HEK293 (cell line): ENCODE data around the gene AHCYL2.

Source experiments
- CTCF ChIA-PET: fragments of 350-600 bp; formaldehyde crosslinking; extraction: SDS; loops from one replicate; lab custom pipeline; 2021; ENCODE audit warnings: antibody characterized with exemption; lab: Yijun Ruan, JAX
- POLR2A ChIA-PET: fragments of 300-600 bp; formaldehyde crosslinking; extraction: SDS; loops from one replicate; lab custom pipeline; 2020; ENCODE audit warnings: antibody characterized with exemption, inconsistent platforms; lab: Yijun Ruan, JAX
- H3K27ac ChIP-seq: fragments of 200-500 bp; sonication (Bioruptor generic); 2 replicates; pipeline ENCODE4 v1.5.1; 2014; ENCODE audit warnings: low read depth, low read length, control low read depth, inconsistent platforms; ENCODE audit errors: extremely low read depth
- H3K36me3 ChIP-seq, 2 experiments: fragments of 200-500 bp in 1 of 2; sonication (Bioruptor generic) in 1 of 2; 1 replicate in 1 of 2; 2 replicates in 1 of 2; pipeline ENCODE4 v1.5.1; 2014 to 2017; ENCODE audit warnings: inconsistent platforms in 2 of 2, low read length in 2 of 2; ENCODE audit not compliant: control insufficient read depth in 2 of 2, insufficient read depth in 1 of 2
- H3K4me1 ChIP-seq: fragments of 200-500 bp; sonication (Bioruptor generic); 2 replicates; pipeline ENCODE4 v1.5.1; 2014; ENCODE audit warnings: mild to moderate bottlenecking, low read length, inconsistent platforms; ENCODE audit not compliant: control insufficient read depth, insufficient read depth
- H3K4me3 ChIP-seq: 2 replicates; pipeline ENCODE4 v1.5.1; 2011; ENCODE audit warnings: low read depth, mild to moderate bottlenecking, control low read depth, low read length, moderate library complexity
- H3K9me3 ChIP-seq: fragments of 200-500 bp; sonication (Bioruptor generic); 2 replicates; pipeline ENCODE4 v1.5.1; 2014; ENCODE audit warnings: low read depth, low read length, inconsistent platforms; ENCODE audit not compliant: control insufficient read depth, insufficient read depth
- KLF8 ChIP-seq: fragments of 450-650 bp; formaldehyde crosslinking; IDR thresholded peaks from 2 replicates; pipeline ENCODE4 v1.5.1; 2016; ENCODE audit warnings: missing biosample characterization, missing genetic modification characterization
- PRDM1 ChIP-seq: fragments of 450-650 bp; formaldehyde crosslinking; IDR thresholded peaks from 2 replicates; pipeline ENCODE4; 2016; ENCODE audit warnings: missing biosample characterization, missing genetic modification characterization
- RBAK ChIP-seq: fragments of 450-650 bp; formaldehyde crosslinking; IDR thresholded peaks from 2 replicates; pipeline ENCODE4 v1.5.1; 2016; ENCODE audit warnings: missing biosample characterization, missing genetic modification characterization
- ZBTB26 ChIP-seq: fragments of 450-650 bp; formaldehyde crosslinking; optimal IDR thresholded peaks from 2 replicates; pipeline ENCODE3; 2016; ENCODE audit warnings: missing biosample characterization, mild to moderate bottlenecking, missing genetic modification characterization
- ZBTB48 ChIP-seq: fragments of 450-650 bp; formaldehyde crosslinking; IDR thresholded peaks from 2 replicates; pipeline ENCODE4 v1.5.1; 2016; ENCODE audit warnings: missing biosample characterization, missing genetic modification characterization
- ZNF19 ChIP-seq: fragments of 450-650 bp; formaldehyde crosslinking; IDR thresholded peaks from 2 replicates; pipeline ENCODE4; 2016; ENCODE audit warnings: missing biosample characterization, missing genetic modification characterization, low read depth
- ZNF239 ChIP-seq: fragments of 450-650 bp; formaldehyde crosslinking; IDR thresholded peaks from 2 replicates; pipeline ENCODE4 v1.5.1; 2016; ENCODE audit warnings: missing biosample characterization, missing genetic modification characterization
- ZNF280C ChIP-seq: fragments of 450-650 bp; formaldehyde crosslinking; IDR thresholded peaks from 2 replicates; pipeline ENCODE4 v1.5.1; 2016; ENCODE audit warnings: missing biosample characterization, missing genetic modification characterization
- ZNF302 ChIP-seq: fragments of 450-650 bp; formaldehyde crosslinking; IDR thresholded peaks from 2 replicates; pipeline ENCODE4 v1.5.1; 2016; ENCODE audit warnings: missing biosample characterization, missing genetic modification characterization, low read depth
- ZNF354C ChIP-seq: fragments of 450-650 bp; formaldehyde crosslinking; IDR thresholded peaks from 2 replicates; pipeline ENCODE4 v1.5.1; 2016; ENCODE audit warnings: missing biosample characterization, missing genetic modification characterization, low read depth, borderline replicate concordance
- ZNF510 ChIP-seq: fragments of 450-650 bp; formaldehyde crosslinking; IDR thresholded peaks from 2 replicates; pipeline ENCODE4 v1.5.1; 2018; ENCODE audit warnings: mild to moderate bottlenecking, missing genetic modification characterization, missing biosample characterization; ENCODE audit not compliant: insufficient replicate concordance
- ZNF514 ChIP-seq: fragments of 450-650 bp; formaldehyde crosslinking; IDR thresholded peaks from 2 replicates; pipeline ENCODE4 v1.5.1; 2016; ENCODE audit warnings: missing biosample characterization, missing genetic modification characterization
- ZNF529 ChIP-seq: fragments of 450-650 bp; formaldehyde crosslinking; IDR thresholded peaks from 2 replicates; pipeline ENCODE4 v1.5.1; 2017; ENCODE audit warnings: missing genetic modification characterization, missing biosample characterization; ENCODE audit not compliant: insufficient replicate concordance
- ZNF560 ChIP-seq: fragments of 450-650 bp; formaldehyde crosslinking; IDR thresholded peaks from 2 replicates; pipeline ENCODE4 v1.5.1; 2017; ENCODE audit warnings: missing biosample characterization, missing genetic modification characterization, borderline replicate concordance
- ZNF571 ChIP-seq: fragments of 450-650 bp; formaldehyde crosslinking; IDR thresholded peaks from 2 replicates; pipeline ENCODE4 v1.5.0; 2017; ENCODE audit warnings: missing biosample characterization, missing genetic modification characterization
- ZNF596 ChIP-seq: fragments of 450-650 bp; IDR thresholded peaks from 2 replicates; pipeline ENCODE4 v1.5.0; 2018; ENCODE audit warnings: missing biosample characterization, mild to moderate bottlenecking, missing genetic modification characterization, moderate library complexity
- ZNF654 ChIP-seq: fragments of 450-650 bp; formaldehyde crosslinking; IDR thresholded peaks from 2 replicates; pipeline ENCODE4 v1.5.1; 2016; ENCODE audit warnings: low read depth, missing biosample characterization, missing genetic modification characterization
- ZNF677 ChIP-seq: fragments of 450-650 bp; IDR thresholded peaks from 2 replicates; pipeline ENCODE4 v1.5.0; 2018; ENCODE audit warnings: missing biosample characterization, mild to moderate bottlenecking, missing genetic modification characterization, moderate library complexity
- ZNF692 ChIP-seq: fragments of 450-650 bp; formaldehyde crosslinking; IDR thresholded peaks from 2 replicates; pipeline ENCODE4 v1.5.1; 2016; ENCODE audit warnings: missing biosample characterization, missing genetic modification characterization
- ZNF707 ChIP-seq: fragments of 450-650 bp; formaldehyde crosslinking; IDR thresholded peaks from 2 replicates; pipeline ENCODE4 v1.5.1; 2016; ENCODE audit warnings: missing biosample characterization, missing genetic modification characterization
- ZNF785 ChIP-seq: fragments of 450-650 bp; formaldehyde crosslinking; IDR thresholded peaks from 2 replicates; pipeline ENCODE4 v1.5.1; 2016; ENCODE audit warnings: missing biosample characterization, missing genetic modification characterization
- ZNF843 ChIP-seq: fragments of 450-650 bp; formaldehyde crosslinking; IDR thresholded peaks from 2 replicates; pipeline ENCODE4 v1.5.1; 2016; ENCODE audit warnings: missing biosample characterization, missing genetic modification characterization
- TF ChIP-seq, protein P1 (sequence below): fragments of 450-650 bp; formaldehyde crosslinking; IDR thresholded peaks from 2 replicates; pipeline ENCODE4 v1.5.1; 2017; ENCODE audit warnings: missing biosample characterization, missing genetic modification characterization
- TF ChIP-seq, protein P2 (sequence below): fragments of 450-650 bp; formaldehyde crosslinking; IDR thresholded peaks from 2 replicates; pipeline ENCODE4 v1.5.1; 2016; ENCODE audit warnings: missing biosample characterization, missing genetic modification characterization
- TF ChIP-seq, protein P3 (sequence below): fragments of 450-650 bp; formaldehyde crosslinking; IDR thresholded peaks from 2 replicates; pipeline ENCODE4 v1.5.1; 2016; ENCODE audit warnings: missing biosample characterization, missing genetic modification characterization

The AHCYL2 gene

GRCh38 chr7:129224251-129225205 is at the start of gene AHCYL2:
Gene AHCYL2 (plus strand): TSS chr7:129225030.
- H3K9me3 ChIP-seq = no peaks in the 10 kb centered on the region
- H3K4me3 ChIP-seq = peak within 1 kb of the TSS; percentile 85
- no peaks in the 10 kb centered on the region for H3K36me3 ChIP-seq
- H3K4me1 ChIP-seq = peaks cover 17% of the 10 kb centered on the region
- ChIA-PET CTCF (interaction anchor here (0.6 to 7.3 kb wide), 8 partner anchors 14 to 1077 kb away, joined by 3 to 51 read pairs (median 3); no protein-coding TSS in a partner anchor), POLR2A (interaction anchor here (0.6 to 1.1 kb wide), 6 partner anchors 14 to 238 kb away, joined by 3 to 7 read pairs (median 3); partner anchors contain the start of genes SMO and STRIP2)
- peak within 1 kb of the TSS; percentile 80 for H3K27ac ChIP-seq
- TF ChIP-seq ZNF239 (tag by site-specific recombination) (no peak), ZNF514 (tag by site-specific recombination) (no peak), ZNF280C (no peak), RBAK (no peak), ZNF596 (tag by site-specific recombination) (no peak), PRDM1 (tag by site-specific recombination) (peak; percentile 95), ZNF19 (tag by site-specific recombination) (no peak), KLF8 (peak; percentile 100), ZNF354C (tag by site-specific recombination) (no peak), ZNF571 (no peak), ZNF707 (tag by site-specific recombination) (no peak), ZNF302 (no peak), ZNF529 (tag by site-specific recombination) (no peak), ZBTB26 (tag by site-specific recombination) (peak; percentile 95), ZNF654 (tag by site-specific recombination) (no peak), ZNF677 (tag by site-specific recombination) (no peak), ZNF510 (tag by site-specific recombination) (no peak), ZNF785 (tag by site-specific recombination) (peak; percentile 36; the same call in 1 of the 2 replicates), ZNF560 (tag by site-specific recombination) (no peak), ZBTB48 (tag by site-specific recombination) (peak; percentile 22; the same call in 1 of the 2 replicates), ZNF692 (tag by site-specific recombination) (peak; percentile 62; the same call in 1 of the 2 replicates), ZNF843 (tag by site-specific recombination) (no peak)
- TF ChIP-seq, protein P1, sequence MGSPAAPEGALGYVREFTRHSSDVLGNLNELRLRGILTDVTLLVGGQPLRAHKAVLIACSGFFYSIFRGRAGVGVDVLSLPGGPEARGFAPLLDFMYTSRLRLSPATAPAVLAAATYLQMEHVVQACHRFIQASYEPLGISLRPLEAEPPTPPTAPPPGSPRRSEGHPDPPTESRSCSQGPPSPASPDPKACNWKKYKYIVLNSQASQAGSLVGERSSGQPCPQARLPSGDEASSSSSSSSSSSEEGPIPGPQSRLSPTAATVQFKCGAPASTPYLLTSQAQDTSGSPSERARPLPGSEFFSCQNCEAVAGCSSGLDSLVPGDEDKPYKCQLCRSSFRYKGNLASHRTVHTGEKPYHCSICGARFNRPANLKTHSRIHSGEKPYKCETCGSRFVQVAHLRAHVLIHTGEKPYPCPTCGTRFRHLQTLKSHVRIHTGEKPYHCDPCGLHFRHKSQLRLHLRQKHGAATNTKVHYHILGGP (tag by site-specific recombination) = no peak
- TF ChIP-seq, protein P2, sequence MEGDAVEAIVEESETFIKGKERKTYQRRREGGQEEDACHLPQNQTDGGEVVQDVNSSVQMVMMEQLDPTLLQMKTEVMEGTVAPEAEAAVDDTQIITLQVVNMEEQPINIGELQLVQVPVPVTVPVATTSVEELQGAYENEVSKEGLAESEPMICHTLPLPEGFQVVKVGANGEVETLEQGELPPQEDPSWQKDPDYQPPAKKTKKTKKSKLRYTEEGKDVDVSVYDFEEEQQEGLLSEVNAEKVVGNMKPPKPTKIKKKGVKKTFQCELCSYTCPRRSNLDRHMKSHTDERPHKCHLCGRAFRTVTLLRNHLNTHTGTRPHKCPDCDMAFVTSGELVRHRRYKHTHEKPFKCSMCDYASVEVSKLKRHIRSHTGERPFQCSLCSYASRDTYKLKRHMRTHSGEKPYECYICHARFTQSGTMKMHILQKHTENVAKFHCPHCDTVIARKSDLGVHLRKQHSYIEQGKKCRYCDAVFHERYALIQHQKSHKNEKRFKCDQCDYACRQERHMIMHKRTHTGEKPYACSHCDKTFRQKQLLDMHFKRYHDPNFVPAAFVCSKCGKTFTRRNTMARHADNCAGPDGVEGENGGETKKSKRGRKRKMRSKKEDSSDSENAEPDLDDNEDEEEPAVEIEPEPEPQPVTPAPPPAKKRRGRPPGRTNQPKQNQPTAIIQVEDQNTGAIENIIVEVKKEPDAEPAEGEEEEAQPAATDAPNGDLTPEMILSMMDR = no peak
- TF ChIP-seq, protein P3, sequence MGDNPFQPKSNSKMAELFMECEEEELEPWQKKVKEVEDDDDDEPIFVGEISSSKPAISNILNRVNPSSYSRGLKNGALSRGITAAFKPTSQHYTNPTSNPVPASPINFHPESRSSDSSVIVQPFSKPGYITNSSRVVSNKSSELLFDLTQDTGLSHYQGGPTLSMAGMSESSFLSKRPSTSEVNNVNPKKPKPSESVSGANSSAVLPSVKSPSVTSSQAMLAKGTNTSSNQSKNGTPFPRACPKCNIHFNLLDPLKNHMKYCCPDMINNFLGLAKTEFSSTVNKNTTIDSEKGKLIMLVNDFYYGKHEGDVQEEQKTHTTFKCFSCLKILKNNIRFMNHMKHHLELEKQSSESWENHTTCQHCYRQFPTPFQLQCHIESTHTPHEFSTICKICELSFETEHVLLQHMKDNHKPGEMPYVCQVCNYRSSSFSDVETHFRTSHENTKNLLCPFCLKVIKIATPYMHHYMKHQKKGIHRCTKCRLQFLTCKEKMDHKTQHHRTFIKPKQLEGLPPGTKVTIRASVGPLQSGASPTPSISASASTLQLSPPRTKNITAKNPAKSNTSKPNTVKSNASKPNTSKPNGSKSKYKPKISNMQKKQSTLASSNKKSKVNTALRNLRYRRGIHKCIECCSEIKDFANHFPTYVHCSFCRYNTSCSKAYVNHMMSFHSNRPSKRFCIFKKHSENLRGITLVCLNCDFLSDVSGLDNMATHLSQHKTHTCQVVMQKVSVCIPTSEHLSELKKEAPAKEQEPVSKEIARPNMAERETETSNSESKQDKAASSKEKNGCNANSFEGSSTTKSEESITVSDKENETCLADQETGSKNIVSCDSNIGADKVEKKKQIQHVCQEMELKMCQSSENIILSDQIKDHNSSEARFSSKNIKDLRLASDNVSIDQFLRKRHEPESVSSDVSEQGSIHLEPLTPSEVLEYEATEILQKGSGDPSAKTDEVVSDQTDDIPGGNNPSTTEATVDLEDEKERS (tag by site-specific recombination) = no peak
